HEK293 (cell line): ENCODE measurements around the gene ATG2A.

ENCODE experiments used
- CTCF ChIA-PET: fragments of 350-600 bp; formaldehyde crosslinking; extraction: SDS; loops from one replicate; lab custom pipeline; 2021; ENCODE audit warnings: antibody characterized with exemption; lab: Yijun Ruan, JAX
- POLR2A ChIA-PET: fragments of 300-600 bp; formaldehyde crosslinking; extraction: SDS; loops from one replicate; lab custom pipeline; 2020; ENCODE audit warnings: antibody characterized with exemption, inconsistent platforms; lab: Yijun Ruan, JAX
- H3K27ac ChIP-seq: fragments of 200-500 bp; sonication (Bioruptor generic); 2 replicates; pipeline ENCODE4 v1.5.1; 2014; ENCODE audit warnings: low read depth, low read length, control low read depth, inconsistent platforms; ENCODE audit errors: extremely low read depth
- H3K36me3 ChIP-seq, 2 experiments: fragments of 200-500 bp in 1 of 2; sonication (Bioruptor generic) in 1 of 2; 1 replicate in 1 of 2; 2 replicates in 1 of 2; pipeline ENCODE4 v1.5.1; 2014 to 2017; ENCODE audit warnings: inconsistent platforms in 2 of 2, low read length in 2 of 2; ENCODE audit not compliant: control insufficient read depth in 2 of 2, insufficient read depth in 1 of 2
- H3K4me1 ChIP-seq: fragments of 200-500 bp; sonication (Bioruptor generic); 2 replicates; pipeline ENCODE4 v1.5.1; 2014; ENCODE audit warnings: mild to moderate bottlenecking, low read length, inconsistent platforms; ENCODE audit not compliant: control insufficient read depth, insufficient read depth
- H3K4me3 ChIP-seq: 2 replicates; pipeline ENCODE4 v1.5.1; 2011; ENCODE audit warnings: low read depth, mild to moderate bottlenecking, control low read depth, low read length, moderate library complexity
- H3K9me3 ChIP-seq: fragments of 200-500 bp; sonication (Bioruptor generic); 2 replicates; pipeline ENCODE4 v1.5.1; 2014; ENCODE audit warnings: low read depth, low read length, inconsistent platforms; ENCODE audit not compliant: control insufficient read depth, insufficient read depth
- ATF2 ChIP-seq: fragments of 450-650 bp; formaldehyde crosslinking; IDR thresholded peaks from 2 replicates; pipeline ENCODE4 v1.5.1; 2016; ENCODE audit warnings: missing biosample characterization, missing genetic modification characterization, low read depth
- GLIS2 ChIP-seq: fragments of 450-650 bp; formaldehyde crosslinking; IDR thresholded peaks from 2 replicates; pipeline ENCODE4 v1.5.1; 2016; ENCODE audit warnings: missing biosample characterization, missing genetic modification characterization
- KLF16 ChIP-seq: fragments of 450-650 bp; formaldehyde crosslinking; IDR thresholded peaks from 2 replicates; pipeline ENCODE4 v1.5.1; 2017; ENCODE audit warnings: missing biosample characterization, missing genetic modification characterization
- KLF17 ChIP-seq: fragments of 450-650 bp; formaldehyde crosslinking; IDR thresholded peaks from 2 replicates; pipeline ENCODE4 v1.5.1; 2016; ENCODE audit warnings: missing biosample characterization, missing genetic modification characterization
- MZF1 ChIP-seq: fragments of 450-650 bp; formaldehyde crosslinking; IDR thresholded peaks from 2 replicates; pipeline ENCODE4 v1.5.1; 2017; ENCODE audit warnings: missing biosample characterization, missing genetic modification characterization, borderline replicate concordance
- PRDM4 ChIP-seq: fragments of 450-650 bp; formaldehyde crosslinking; IDR thresholded peaks from 2 replicates; pipeline ENCODE4 v1.5.1; 2017; ENCODE audit warnings: missing biosample characterization, missing genetic modification characterization
- SALL2 ChIP-seq: fragments of 450-650 bp; formaldehyde crosslinking; IDR thresholded peaks from 2 replicates; pipeline ENCODE4 v1.5.0; 2017; ENCODE audit warnings: missing biosample characterization, mild to moderate bottlenecking, missing genetic modification characterization, borderline replicate concordance
- TRIM28 ChIP-seq: IDR thresholded peaks from 2 replicates; pipeline ENCODE4 v1.6.1; 2011; ENCODE audit warnings: low read length, control low read depth, borderline replicate concordance
- YY1 ChIP-seq: fragments of 450-650 bp; formaldehyde crosslinking; IDR thresholded peaks from 2 replicates; pipeline ENCODE4 v1.5.1; 2018; ENCODE audit warnings: missing biosample characterization, missing genetic modification characterization
- ZNF146 ChIP-seq: fragments of 450-650 bp; formaldehyde crosslinking; IDR thresholded peaks from 2 replicates; pipeline ENCODE4 v1.5.1; 2016; ENCODE audit warnings: missing biosample characterization, missing genetic modification characterization
- ZNF202 ChIP-seq: fragments of 450-650 bp; formaldehyde crosslinking; IDR thresholded peaks from 2 replicates; pipeline ENCODE4 v1.5.1; 2016; ENCODE audit warnings: missing biosample characterization, missing genetic modification characterization, borderline replicate concordance
- ZNF214 ChIP-seq: fragments of 450-650 bp; formaldehyde crosslinking; IDR thresholded peaks from 2 replicates; pipeline ENCODE4 v1.5.1; 2017; ENCODE audit warnings: missing biosample characterization, mild to moderate bottlenecking, missing genetic modification characterization, borderline replicate concordance
- ZNF324 ChIP-seq: fragments of 450-650 bp; formaldehyde crosslinking; IDR thresholded peaks from 2 replicates; pipeline ENCODE4 v1.5.1; 2016; ENCODE audit warnings: missing biosample characterization, missing genetic modification characterization
- ZNF391 ChIP-seq: fragments of 450-650 bp; formaldehyde crosslinking; IDR thresholded peaks from 2 replicates; pipeline ENCODE4 v1.5.1; 2016; ENCODE audit warnings: low read depth, missing biosample characterization, missing genetic modification characterization, borderline replicate concordance
- ZNF404 ChIP-seq: fragments of 450-650 bp; formaldehyde crosslinking; IDR thresholded peaks from 2 replicates; pipeline ENCODE4 v1.5.1; 2017; ENCODE audit warnings: missing biosample characterization, missing genetic modification characterization
- ZNF423 ChIP-seq: fragments of 450-650 bp; formaldehyde crosslinking; IDR thresholded peaks from 2 replicates; pipeline ENCODE4 v1.5.1; 2016; ENCODE audit warnings: missing biosample characterization, missing genetic modification characterization
- ZNF473 ChIP-seq: fragments of 450-650 bp; formaldehyde crosslinking; IDR thresholded peaks from 2 replicates; pipeline ENCODE4 v1.5.1; 2017; ENCODE audit warnings: missing biosample characterization, missing genetic modification characterization
- ZNF513 ChIP-seq: fragments of 450-650 bp; IDR thresholded peaks from 2 replicates; pipeline ENCODE4 v1.5.1; 2018; ENCODE audit warnings: missing biosample characterization, missing genetic modification characterization
- ZNF560 ChIP-seq: fragments of 450-650 bp; formaldehyde crosslinking; IDR thresholded peaks from 2 replicates; pipeline ENCODE4 v1.5.1; 2017; ENCODE audit warnings: missing biosample characterization, missing genetic modification characterization, borderline replicate concordance
- ZNF585B ChIP-seq: fragments of 450-650 bp; formaldehyde crosslinking; IDR thresholded peaks from 2 replicates; pipeline ENCODE4 v1.5.1; 2016; ENCODE audit warnings: missing biosample characterization, missing genetic modification characterization
- ZNF626 ChIP-seq: fragments of 450-650 bp; sonication (Bioruptor Pico); formaldehyde crosslinking; IDR thresholded peaks from 2 replicates; pipeline ENCODE4 v1.5.1; 2018; ENCODE audit warnings: missing biosample characterization, missing genetic modification characterization, inconsistent platforms
- ZNF701 ChIP-seq: fragments of 450-650 bp; formaldehyde crosslinking; IDR thresholded peaks from 2 replicates; pipeline ENCODE4 v1.5.1; 2016; ENCODE audit warnings: missing biosample characterization, missing genetic modification characterization
- ZXDB ChIP-seq: fragments of 450-650 bp; formaldehyde crosslinking; IDR thresholded peaks from 2 replicates; pipeline ENCODE4 v1.5.1; 2016; ENCODE audit warnings: missing biosample characterization, missing genetic modification characterization

The ATG2A gene

GRCh38 chr11:64910451-64911093, 6.4 kb downstream of the ATG2A start:
- TF ChIP-seq TRIM28 (no peak), ZNF560 (tag by site-specific recombination) (no peak), ZXDB (tag by site-specific recombination) (no peak), MZF1 (tag by site-specific recombination) (no peak), ZNF585B (tag by site-specific recombination) (no peak), ZNF513 (no peak), ZNF404 (no peak), SALL2 (tag by site-specific recombination) (no peak), KLF16 (tag by site-specific recombination) (no peak), ZNF701 (no peak), ZNF146 (tag by site-specific recombination) (no peak), PRDM4 (tag by site-specific recombination) (no peak)
- TF ChIP-seq, all 188 proteins: peak for 0
- H3K4me1 ChIP-seq = no peaks in the 10 kb centered on the region
- no peaks in the 10 kb centered on the region for H3K9me3 ChIP-seq
- H3K27ac ChIP-seq = no peak overlapping the region
- no peak overlapping the region for H3K4me3 ChIP-seq
- CTCF ChIA-PET = interaction anchor here (2.0 kb wide), 1 partner anchor 17 kb away, joined by 7 read pairs; no protein-coding TSS in a partner anchor
- H3K36me3 ChIP-seq = peaks cover 0 to 86% of the 10 kb centered on the region in 2 experiments; a peak in 1 of 3 replicates
- POLR2A ChIA-PET = no interaction called here

- H3K4me1 ChIP-seq = no peaks in the 10 kb centered on the region
- no peak overlapping the region for H3K27ac ChIP-seq
- peaks cover 0 to 92% of the 10 kb centered on the region in 2 experiments; a peak in 1 of 3 replicates for H3K36me3 ChIP-seq
- H3K4me3 ChIP-seq = no peak overlapping the region
- ChIA-PET CTCF (no interaction called here), POLR2A (interaction anchor here (0.6 kb wide), 1 partner anchor 115 kb away, joined by 3 read pairs; no protein-coding TSS in a partner anchor)
- H3K9me3 ChIP-seq = no peaks in the 10 kb centered on the region
- no peak for TF ChIP-seq ZNF423 (tag by site-specific recombination)
- no peak for TF ChIP-seq ZNF214 (tag by site-specific recombination)
- TF ChIP-seq KLF17 (tag by site-specific recombination) = no peak
- TF ChIP-seq ZNF391 = no peak
- TF ChIP-seq PRDM4 (tag by site-specific recombination) = no peak
- no peak for TF ChIP-seq ZNF324
- TF ChIP-seq ATF2 (tag by site-specific recombination) = no peak
- no peak for TF ChIP-seq GLIS2 (tag by site-specific recombination)
- TF ChIP-seq ZNF202 (tag by site-specific recombination) = no peak
- TF ChIP-seq ZNF626 (tag by site-specific recombination) = no peak
- no peak for TF ChIP-seq ZNF473 (tag by site-specific recombination)
- no peak for TF ChIP-seq YY1 (tag by site-specific recombination)
- no peak for TF ChIP-seq KLF16 (tag by site-specific recombination)
Measured at GRCh38 chr11:64909653-64910343, 7.2 kb downstream of the ATG2A start.
